T-helper 1 cell treated with Interleukin-12 subunit alpha and Interleukin-12 subunit beta and Interleukin-4 antibody, amounts not matched to agents 30 μg/mL and 1 μg/mL, for 36 hours (primary cell): Measurements from ENCODE around the gene EEF2K.

ENCODE experiments used
- H3K27ac Mint-ChIP-seq: one replicate; pipeline ENCODE4 v1.8.0; 2021; ENCODE audit warnings: mild to moderate bottlenecking, mixed read lengths
- H3K27me3 Mint-ChIP-seq: one replicate; pipeline ENCODE4 v1.8.0; 2021; ENCODE audit warnings: low read depth, mixed read lengths
- H3K36me3 Mint-ChIP-seq: one replicate; pipeline ENCODE4 v1.8.0; 2021; ENCODE audit warnings: low read depth, mixed read lengths
- H3K4me1 Mint-ChIP-seq: one replicate; pipeline ENCODE4 v1.8.0; 2021; ENCODE audit warnings: low read depth, mixed read lengths
- H3K4me3 Mint-ChIP-seq: one replicate; pipeline ENCODE4 v1.8.0; 2021; ENCODE audit warnings: mild to moderate bottlenecking, moderate library complexity, mixed read lengths
- H3K9me3 Mint-ChIP-seq: one replicate; pipeline ENCODE4 v1.8.0; 2021; ENCODE audit warnings: mixed read lengths

The EEF2K gene

DNA sequence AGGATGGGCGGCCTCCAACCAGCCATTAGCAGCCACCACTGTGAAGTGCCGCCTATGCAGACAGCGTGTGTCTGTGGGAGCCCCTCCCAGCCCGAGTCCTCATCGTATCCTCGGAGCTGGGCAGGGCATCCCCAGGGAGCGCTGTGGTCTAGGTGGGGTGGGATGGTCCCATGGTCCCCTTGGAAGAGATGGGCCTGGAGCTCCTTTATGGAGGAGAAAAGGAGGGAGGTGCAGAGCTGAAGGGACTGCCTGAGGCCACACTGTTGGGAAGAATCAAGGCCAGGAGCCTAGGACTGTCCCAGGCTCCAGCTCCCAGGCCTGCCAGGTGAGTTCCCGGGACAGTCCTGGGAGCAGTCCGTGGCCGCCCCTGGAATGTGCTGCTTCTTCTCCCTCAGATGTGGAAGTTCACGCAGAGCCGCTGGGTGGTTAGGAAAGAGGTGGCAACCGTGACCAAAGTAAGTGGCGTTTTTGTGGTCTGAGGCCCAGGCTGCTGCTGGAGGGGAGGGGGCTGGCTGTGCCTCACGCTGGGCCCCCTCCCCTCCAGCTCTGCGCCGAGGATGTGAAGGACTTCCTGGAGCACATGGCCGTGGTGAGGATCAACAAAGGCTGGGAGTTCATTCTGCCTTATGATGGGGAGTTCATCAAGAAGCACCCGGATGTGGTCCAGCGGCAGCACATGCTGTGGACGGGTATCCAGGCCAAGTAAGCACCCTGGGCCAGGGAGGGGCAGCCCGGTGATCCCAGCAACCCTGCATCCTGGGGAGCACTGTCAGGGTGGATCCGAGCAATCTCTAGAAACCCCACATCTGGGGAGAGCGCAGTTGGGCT, 118.1 kb downstream of the EEF2K start:
- Mint-ChIP-seq H3K27ac (no peak overlapping the region), H3K4me3 (no peak overlapping the region), H3K4me1 (peaks cover 4% of the 10 kb centered on the region), H3K9me3 (no peaks in the 10 kb centered on the region), H3K36me3 (peaks cover 17% of the 10 kb centered on the region), H3K27me3 (no peaks in the 10 kb centered on the region)

DNA sequence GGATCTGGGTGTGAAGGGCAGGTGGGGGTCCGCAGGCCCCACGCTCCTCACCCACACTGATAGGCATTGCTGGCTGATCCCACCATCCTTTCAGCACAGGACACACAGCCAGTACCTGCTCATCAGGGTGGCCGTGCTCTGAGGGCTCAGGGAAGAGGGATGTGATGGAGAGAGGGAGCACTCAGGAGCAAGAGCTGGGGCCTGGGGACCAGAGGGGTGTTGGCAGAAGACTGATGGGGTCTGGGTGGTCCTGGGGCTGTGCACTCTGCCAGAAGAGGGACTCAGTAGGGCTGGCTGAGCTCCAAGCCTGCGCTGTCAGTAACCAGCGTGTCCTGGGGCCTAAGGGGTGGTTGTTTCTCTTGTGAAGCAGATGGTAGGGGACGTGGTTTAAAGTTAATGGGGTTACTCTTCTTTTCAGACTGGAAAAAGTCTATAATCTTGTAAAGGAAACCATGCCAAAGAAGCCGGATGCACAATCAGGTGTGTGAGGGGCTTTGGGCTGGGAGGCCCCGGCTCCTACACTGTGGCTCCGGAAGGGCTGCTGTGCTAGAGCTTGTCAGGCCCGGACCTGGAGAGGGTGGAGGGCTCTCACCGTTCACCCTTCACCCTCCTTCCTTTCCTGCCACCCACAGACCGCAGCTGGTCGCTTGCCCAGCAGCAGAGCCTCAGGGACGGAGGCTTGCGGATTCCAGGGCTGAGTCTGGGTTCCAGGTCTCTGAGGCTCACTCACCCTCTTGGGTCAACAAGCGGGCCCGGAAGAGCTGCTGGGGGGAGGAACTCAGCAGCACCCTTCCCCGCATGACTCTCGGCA, 118.9 kb downstream of the EEF2K start:
- Mint-ChIP-seq H3K9me3 (no peaks in the 10 kb centered on the region), H3K36me3 (peaks cover 13% of the 10 kb centered on the region), H3K27ac (no peak overlapping the region), H3K4me3 (no peak overlapping the region), H3K27me3 (no peaks in the 10 kb centered on the region), H3K4me1 (peaks cover 4% of the 10 kb centered on the region)

DNA sequence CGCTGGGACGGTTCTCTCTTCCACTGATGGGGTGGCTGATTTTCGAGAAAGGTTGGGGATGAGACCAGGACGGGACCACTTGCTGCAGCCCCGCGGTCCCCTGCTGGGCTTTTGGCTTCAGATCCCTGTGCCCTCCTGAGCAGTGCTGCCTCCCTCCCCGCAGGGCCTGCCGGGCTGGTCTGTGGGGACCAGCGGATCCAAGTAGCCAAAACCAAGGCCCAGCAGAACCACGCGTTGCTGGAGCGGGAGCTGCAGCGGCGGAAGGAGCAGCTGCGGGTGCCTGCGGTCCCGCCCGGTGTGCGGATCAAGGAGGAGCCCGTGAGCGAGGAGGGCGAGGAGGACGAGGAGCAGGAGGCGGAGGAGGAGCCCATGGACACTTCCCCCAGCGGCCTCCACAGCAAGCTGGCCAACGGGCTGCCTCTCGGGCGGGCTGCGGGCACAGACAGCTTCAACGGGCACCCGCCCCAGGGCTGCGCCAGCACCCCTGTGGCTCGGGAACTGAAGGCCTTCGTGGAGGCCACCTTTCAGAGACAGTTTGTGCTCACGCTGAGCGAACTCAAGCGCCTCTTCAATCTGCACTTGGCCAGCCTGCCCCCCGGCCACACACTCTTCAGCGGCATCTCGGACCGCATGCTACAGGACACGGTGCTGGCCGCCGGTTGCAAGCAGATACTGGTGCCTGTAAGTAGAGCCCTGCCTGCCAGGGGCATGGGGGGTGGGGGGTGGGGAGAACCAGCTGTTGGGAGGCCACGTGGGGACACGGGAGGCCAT, 119.7 kb downstream of the EEF2K start:
- Mint-ChIP-seq H3K36me3 (peaks cover 16% of the 10 kb centered on the region), H3K4me3 (no peak overlapping the region), H3K4me1 (peaks cover 10% of the 10 kb centered on the region), H3K27me3 (no peaks in the 10 kb centered on the region), H3K9me3 (no peaks in the 10 kb centered on the region), H3K27ac (no peak overlapping the region)

DNA sequence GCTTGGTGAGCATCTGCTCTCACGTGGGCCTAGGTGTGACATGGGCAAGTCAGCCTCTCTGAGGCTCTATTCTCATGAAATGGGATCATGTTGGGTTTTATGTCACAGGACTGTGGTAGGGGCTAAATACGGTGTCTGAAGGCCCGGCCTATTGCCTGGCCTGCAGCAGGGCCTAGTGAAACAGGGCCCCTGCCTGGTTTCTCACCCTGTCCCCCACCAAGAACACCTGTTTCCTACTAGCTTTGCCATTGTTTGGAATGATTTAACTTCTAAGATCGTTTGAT, 120.2 kb downstream of the EEF2K start:
- no peak overlapping the region for H3K27ac Mint-ChIP-seq
- H3K4me1 Mint-ChIP-seq, result peaks cover 6% of the 10 kb centered on the region
- H3K9me3 Mint-ChIP-seq, result no peaks in the 10 kb centered on the region
- no peaks in the 10 kb centered on the region for H3K27me3 Mint-ChIP-seq
- H3K36me3 Mint-ChIP-seq, result peaks cover 12% of the 10 kb centered on the region
- H3K4me3 Mint-ChIP-seq, result no peak overlapping the region

DNA sequence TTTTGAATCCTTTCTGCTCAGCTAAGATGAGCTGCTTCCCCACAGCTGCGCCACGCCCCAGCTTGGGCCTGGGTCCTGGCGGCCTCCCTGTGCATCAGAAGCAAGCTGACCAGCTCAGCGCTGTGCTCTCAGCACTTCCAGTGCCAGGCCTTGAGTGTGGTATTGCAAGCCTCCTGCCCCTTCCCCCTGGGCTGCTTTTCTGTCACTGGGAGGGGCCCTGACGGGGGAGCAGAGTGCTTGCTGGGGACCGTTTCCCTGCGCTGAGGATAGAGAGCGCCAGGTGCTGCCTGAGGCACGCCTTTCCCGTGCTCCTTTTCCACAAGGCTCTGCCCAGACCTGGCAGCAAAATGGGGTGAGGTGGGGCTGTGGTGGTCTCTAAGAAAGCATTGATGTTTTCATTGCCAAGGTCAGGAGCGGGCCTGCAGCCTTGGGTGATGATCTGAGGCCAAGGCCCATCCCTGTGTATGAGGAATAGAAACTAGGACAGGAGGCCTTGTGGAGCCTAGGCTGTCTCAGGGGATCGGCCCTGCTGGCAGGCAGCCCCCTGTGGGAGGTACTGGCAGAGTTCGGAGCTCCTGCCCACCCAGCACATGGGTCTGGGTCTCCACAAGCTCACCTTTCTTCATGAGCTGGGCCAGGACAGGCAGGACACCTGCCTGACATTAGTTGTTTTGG, 120.8 kb downstream of the EEF2K start:
- Mint-ChIP-seq H3K4me3 (no peak overlapping the region), H3K9me3 (no peaks in the 10 kb centered on the region), H3K36me3 (peaks cover 17% of the 10 kb centered on the region), H3K27me3 (no peaks in the 10 kb centered on the region), H3K27ac (no peak overlapping the region), H3K4me1 (peaks cover 5% of the 10 kb centered on the region)

DNA sequence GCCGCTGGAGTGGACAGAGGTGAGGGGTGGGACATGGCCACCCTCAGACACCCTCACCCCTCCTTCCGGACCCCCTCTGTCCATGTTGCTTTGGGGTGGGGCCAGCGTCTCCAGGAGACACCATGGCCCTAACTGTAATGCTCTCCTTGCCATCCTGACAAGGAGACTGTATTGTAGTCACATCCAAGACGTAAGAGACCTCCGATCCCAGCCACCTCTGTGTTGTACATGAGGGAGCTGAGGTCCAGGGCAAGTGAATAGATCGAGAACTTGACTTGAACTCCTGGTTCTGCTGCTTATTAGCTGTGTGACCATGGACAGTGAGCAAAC, 121.3 kb downstream of the EEF2K start:
- no peaks in the 10 kb centered on the region for H3K27me3 Mint-ChIP-seq
- H3K4me1 Mint-ChIP-seq, result peaks cover 5% of the 10 kb centered on the region
- H3K4me3 Mint-ChIP-seq, result no peak overlapping the region
- H3K36me3 Mint-ChIP-seq, result peaks cover 22% of the 10 kb centered on the region
- no peak overlapping the region for H3K27ac Mint-ChIP-seq
- H3K9me3 Mint-ChIP-seq, result no peaks in the 10 kb centered on the region

DNA sequence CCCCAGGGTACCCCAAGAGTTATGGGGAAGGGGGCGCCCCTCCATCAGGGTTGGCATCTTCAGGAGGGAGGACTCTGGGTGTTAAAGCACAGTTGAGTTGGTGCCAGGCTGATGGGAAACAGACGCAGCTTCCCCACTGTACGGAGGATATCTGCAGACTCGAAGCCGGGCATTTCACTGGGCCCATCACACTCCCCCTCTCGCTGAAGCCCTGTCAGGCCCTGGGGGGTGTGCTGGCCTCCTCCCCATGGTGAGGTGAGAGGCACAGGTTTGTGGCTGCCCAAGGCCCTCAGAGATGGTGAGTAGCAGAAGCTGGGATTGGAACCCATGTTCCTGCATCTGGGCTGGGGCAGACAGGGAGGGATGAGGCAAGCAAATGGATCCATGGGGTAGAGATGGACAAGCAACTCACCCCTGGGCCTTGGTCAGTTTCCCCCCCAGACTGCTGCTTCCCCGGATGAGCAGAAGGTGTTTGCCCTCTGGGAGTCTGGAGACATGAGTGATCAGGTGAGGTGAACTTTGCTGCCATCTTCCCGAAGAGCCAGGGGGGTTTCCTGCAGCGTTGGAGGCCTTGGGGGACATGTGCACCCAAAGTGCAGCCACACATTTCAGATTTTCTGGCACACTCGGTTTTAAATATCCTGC, 122.1 kb downstream of the EEF2K start:
- no peaks in the 10 kb centered on the region for H3K27me3 Mint-ChIP-seq
- peaks cover 5% of the 10 kb centered on the region for H3K4me1 Mint-ChIP-seq
- no peak overlapping the region for H3K27ac Mint-ChIP-seq
- H3K4me3 Mint-ChIP-seq, result no peak overlapping the region
- H3K36me3 Mint-ChIP-seq, result peaks cover 23% of the 10 kb centered on the region
- H3K9me3 Mint-ChIP-seq, result no peaks in the 10 kb centered on the region

DNA sequence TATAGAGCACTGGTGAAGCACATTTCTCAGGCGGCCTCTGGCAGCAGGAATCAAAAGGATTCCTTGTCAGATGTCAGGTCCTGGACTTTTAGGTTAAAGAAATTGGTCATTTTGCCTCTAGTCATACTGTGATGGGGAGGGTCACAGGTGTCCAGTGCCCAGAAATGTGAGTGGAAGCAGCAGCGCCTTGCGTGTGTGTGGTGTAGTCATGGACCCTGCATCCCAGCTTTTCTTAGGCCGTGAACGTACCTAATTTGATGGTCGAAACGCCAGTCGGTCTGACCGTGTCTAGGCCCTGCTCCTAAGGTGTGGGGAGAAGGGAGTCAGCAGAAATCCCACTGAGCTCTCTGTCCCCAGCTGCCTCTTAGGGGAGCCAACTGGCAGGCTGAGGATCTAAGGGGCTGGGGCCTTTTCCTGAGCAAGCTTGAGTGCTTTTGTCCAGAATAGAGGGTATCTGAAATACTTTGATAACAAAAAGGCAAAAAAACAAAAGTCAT, 123.2 kb downstream of the EEF2K start:
- Mint-ChIP-seq H3K4me3 (no peak overlapping the region), H3K9me3 (no peaks in the 10 kb centered on the region), H3K27ac (no peak overlapping the region), H3K36me3 (peaks cover 28% of the 10 kb centered on the region), H3K27me3 (no peaks in the 10 kb centered on the region), H3K4me1 (peaks cover 5% of the 10 kb centered on the region)

DNA sequence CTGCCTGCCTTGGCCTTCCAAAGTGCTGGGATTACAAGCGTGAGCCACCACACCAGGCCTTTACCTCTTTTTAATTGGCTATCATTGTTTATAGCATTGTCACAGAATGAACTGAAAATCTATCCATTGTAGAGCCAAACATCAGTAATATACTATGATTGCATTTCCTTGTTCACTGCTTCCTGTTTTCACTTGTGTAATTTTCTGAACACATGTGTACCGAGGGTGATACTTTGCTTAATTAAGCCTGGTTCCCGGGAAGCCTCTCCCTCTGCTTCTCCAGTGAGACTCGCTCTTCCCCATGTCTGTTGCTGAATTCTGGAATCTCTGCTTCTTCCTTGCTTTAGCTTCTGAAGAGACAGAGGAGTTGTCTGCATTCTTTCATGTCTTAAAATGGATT, 124.2 kb downstream of the EEF2K start:
- no peak overlapping the region for H3K4me3 Mint-ChIP-seq
- H3K27ac Mint-ChIP-seq, result no peak overlapping the region
- peaks cover 38% of the 10 kb centered on the region for H3K36me3 Mint-ChIP-seq
- no peaks in the 10 kb centered on the region for H3K27me3 Mint-ChIP-seq
- H3K9me3 Mint-ChIP-seq, result no peaks in the 10 kb centered on the region
- peaks cover 5% of the 10 kb centered on the region for H3K4me1 Mint-ChIP-seq

DNA sequence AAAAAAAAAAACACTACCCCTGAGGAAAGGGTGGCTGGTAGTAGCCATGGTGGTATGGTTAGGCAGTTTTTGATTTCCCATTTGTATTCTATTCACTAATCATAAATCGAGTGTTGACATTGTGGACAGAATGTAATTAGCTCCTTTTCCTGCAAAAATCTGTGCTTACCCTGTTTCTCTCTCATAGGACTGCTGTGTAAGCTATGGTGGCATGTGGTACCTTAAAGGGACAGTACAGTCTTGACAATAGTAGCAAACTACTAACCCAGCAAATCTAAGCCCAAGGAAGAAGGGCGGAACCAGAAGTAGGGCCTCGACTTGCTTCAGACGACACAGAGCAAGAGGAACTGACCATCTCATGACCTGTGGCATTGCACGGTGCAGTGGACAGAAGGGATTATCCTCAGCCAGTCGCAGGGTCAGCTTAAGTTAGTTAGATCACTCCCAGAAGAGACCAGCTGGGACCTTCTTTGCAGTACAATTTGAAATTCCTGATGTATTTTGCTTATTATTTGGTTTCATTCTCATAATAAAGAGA, 127.4 kb downstream of the EEF2K start:
- no peaks in the 10 kb centered on the region for H3K27me3 Mint-ChIP-seq
- no peak overlapping the region for H3K27ac Mint-ChIP-seq
- no peak overlapping the region for H3K4me3 Mint-ChIP-seq
- peaks cover 25% of the 10 kb centered on the region for H3K9me3 Mint-ChIP-seq
- peaks cover 67% of the 10 kb centered on the region for H3K36me3 Mint-ChIP-seq
- H3K4me1 Mint-ChIP-seq, result peaks cover 13% of the 10 kb centered on the region

DNA sequence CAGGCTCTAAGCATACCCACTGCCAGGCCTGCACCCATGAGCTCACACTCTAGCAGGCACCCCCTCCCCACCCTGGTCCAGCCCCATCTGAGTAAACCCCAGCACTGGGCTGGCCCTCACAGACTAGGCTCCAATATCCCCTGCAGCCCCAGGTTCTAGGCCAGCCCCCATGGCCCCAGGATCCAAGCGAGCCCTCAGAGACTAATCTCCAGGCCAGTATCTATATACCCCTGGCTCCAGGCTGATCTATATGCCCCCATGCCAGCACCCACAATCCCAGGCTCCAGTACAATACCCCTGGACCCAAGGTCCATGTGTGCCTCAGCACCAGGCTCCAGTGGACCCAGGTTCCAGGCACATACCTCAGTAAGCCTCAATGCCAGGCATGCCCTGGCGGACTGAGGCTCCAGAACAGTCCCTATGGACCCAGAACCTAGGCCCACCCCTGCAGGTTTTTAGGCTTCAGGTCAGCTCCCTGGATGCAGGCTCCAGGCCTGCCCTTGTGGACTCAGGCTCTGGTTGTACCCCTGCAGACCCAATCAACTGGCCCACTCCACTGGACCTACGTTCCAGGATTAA, 129.7 kb downstream of the EEF2K start:
- Mint-ChIP-seq H3K9me3 (peaks cover 35% of the 10 kb centered on the region), H3K4me1 (peaks cover 11% of the 10 kb centered on the region), H3K36me3 (peaks cover 78% of the 10 kb centered on the region), H3K27me3 (no peaks in the 10 kb centered on the region), H3K27ac (no peak overlapping the region), H3K4me3 (no peak overlapping the region)

DNA sequence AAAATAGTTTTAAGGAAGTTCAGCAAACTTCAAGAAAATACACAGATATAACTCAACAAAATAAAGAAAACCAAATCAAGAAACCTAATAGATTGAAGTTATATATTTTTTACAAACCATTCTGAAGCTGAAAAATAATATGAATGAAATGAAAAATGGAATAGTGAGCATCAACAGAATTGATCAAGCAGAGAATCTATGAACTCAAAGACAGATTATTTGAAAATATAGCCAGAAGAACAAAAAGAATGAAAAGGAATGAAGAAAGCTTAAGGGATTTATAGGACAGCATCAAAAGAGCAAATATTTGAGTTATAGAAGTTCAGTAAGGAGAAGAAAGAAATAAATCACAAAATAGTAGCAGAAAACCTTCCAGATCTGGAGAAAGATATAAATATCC, 130.5 kb downstream of the EEF2K start:
- H3K27ac Mint-ChIP-seq, result no peak overlapping the region
- H3K4me1 Mint-ChIP-seq, result peaks cover 11% of the 10 kb centered on the region
- no peak overlapping the region for H3K4me3 Mint-ChIP-seq
- peaks cover 35% of the 10 kb centered on the region for H3K9me3 Mint-ChIP-seq
- H3K27me3 Mint-ChIP-seq, result no peaks in the 10 kb centered on the region
- peaks cover 81% of the 10 kb centered on the region for H3K36me3 Mint-ChIP-seq

DNA sequence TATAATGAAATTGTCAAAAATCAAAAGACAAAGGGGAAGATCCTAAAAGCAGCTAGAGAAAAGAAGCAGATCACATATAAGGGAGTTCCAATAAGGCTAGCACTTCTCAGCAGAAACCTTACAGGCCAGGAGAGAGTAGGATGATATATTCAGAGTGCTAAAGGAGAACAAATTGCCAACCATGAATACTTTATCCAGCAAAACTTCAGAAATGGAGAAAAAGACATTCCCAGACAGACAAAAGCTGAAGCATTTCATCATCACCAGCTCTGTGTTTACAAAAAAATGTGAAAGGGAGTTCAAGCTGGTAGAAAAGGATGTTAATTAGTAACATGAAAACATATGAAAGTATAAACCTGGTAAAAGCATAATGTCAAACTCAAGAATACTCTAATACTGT, 131.0 kb downstream of the EEF2K start:
- Mint-ChIP-seq H3K4me3 (no peak overlapping the region), H3K9me3 (peaks cover 35% of the 10 kb centered on the region), H3K27me3 (no peaks in the 10 kb centered on the region), H3K27ac (no peak overlapping the region), H3K36me3 (peaks cover 81% of the 10 kb centered on the region), H3K4me1 (peaks cover 11% of the 10 kb centered on the region)
